AG08395 (cell line): ENCODE results near the gene VIPR1.

Source experiments
- DNase-seq: peaks from one replicate; pipeline ENCODE4 v3.0.0; 2012; ENCODE audit warnings: mixed read lengths, low spot score

The VIPR1 gene

DNA sequence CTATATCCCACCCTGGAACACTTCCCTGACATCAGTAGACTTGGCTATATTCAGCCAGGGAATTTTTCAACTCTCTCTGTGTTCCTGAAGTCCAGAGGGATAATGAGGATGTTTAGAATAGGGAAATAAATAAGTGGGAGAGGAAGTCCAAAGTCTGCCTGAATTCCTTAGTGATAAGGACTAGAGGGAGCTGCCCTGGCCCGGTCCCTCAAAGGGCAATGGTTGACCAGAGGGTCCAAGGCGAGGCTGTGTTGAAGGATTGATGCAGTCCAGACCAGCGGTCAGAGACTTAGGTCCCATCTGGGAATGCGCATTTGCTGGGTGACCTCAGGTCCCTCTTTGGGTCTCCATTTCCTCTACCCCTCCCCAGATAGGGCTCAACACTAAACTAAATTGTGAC, 7.9 kb downstream of the VIPR1 start:
- DNase-seq, result no peak

DNA sequence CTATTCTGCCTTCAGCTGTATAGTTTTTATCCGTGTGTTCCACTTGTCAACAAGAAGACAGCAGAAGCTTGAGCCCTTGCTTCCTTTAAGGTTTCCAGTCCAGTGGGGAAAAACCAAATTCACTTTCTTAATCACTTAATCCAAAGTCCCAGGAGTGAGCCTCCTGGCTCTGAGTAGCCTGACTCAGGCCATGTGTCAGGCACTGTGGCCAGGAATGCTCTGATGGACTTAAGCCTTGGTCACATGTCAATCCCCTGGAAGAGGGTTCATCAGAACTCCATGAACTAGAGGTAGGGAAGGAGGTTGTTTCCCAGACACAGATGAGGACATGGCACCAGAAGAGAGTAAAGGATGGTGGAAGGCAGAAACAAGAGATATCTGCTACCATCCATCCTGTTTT, 8.8 kb downstream of the VIPR1 start:
- no peak for DNase-seq

DNA sequence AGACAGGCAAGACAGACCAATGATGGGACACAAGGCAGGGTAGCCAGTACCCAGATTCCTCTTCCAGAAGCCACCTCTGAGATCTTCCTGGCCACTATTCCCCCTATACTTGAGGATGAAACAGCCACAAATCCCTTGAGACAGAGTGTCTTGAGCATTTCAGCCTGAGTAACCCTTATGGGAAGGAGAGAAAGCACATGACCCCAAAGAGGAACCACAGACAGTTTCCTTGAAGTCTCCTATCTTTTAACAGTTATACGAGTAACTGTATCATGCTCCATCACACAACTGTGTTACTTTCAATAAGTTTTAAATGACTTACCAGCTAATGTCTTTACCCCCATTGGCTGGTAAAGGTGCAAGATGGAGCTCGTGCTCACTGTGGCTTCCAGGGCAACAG, 9.3 kb downstream of the VIPR1 start:
- DNase-seq, result no peak

DNA sequence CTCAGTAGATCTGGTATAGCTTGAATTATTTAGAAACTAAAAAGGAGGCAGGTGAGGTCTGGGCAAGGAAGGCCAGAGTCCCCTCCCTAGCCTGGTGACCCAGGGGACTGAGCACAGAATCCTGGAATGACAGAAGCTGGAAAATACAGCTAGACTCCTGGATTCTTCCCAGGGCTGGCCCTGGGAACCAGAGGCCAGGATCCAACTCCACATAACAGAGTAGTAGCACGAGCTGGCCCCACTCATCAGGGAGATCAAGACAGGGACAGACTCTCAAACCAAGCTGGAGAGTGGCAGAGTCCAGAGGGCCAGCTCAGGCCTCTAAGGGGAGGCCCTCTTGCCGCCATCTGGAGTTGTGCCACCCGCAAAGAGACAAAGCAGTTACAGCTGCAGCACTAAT, 10.7 kb downstream of the VIPR1 start:
- DNase-seq, result no peak

DNA sequence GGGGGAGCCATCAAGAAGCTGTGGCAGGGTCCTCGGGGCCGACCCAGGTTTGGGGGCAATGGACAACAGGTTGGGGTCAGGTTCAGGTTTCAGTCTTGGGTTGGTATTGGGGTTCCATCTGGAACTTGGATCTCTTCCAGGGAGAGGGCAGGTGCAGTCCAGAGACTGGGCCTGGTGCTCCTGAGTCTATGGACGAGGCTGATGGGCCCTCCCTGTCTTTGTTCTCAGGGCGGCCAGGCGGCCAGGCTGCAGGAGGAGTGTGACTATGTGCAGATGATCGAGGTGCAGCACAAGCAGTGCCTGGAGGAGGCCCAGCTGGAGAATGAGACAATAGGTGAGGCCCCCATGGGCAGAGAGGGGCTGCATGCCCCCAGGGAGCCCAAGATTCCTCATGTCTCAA, 11.1 kb downstream of the VIPR1 start:
- no peak for DNase-seq

DNA sequence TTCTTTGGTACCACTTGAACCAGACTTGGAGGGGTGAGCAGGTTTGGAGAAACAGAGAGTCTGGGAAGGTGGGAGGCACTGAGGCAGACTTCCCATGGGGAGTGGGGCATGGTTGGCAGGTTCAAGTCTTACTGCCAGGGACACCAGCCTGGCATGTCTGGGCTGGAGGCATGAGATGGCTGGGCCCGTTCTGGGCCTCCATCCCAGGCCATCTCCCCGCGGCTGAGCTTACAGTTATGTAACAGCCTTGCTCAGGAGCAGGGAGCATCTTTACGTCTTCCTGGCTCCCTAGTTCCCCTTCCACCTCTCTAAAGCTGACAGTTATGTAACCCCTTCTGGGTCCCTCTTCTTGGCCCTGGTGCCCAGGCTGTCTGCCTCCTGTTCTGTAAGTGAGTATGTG, 12.4 kb downstream of the VIPR1 start:
- DNase-seq, result no peak

DNA sequence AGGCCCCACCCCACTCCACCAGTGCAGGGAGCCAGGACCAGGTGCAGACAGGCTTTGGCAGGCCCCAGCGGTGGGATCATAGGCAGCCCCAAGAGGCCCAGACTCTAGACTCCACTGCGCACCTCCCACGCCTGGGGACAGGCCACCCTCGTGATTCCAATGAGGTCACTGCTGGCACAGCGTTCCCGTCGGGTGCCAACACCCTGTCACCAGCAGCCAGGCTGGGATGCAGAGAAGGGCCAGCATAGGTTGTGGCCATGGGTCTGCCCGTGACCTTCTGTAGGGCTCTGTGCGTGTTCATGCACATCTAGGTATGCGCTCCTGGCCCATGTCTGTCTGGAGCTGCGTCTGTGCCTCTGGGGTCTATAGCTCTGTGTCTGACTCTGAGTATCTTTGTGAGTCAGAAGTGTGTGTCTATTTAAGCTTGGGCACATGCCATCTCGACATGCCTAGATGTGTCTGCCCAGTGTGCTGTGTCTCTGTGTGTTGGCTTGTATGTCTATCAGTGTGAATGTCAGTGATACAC, 13.0 kb downstream of the VIPR1 start:
- no peak for DNase-seq

DNA sequence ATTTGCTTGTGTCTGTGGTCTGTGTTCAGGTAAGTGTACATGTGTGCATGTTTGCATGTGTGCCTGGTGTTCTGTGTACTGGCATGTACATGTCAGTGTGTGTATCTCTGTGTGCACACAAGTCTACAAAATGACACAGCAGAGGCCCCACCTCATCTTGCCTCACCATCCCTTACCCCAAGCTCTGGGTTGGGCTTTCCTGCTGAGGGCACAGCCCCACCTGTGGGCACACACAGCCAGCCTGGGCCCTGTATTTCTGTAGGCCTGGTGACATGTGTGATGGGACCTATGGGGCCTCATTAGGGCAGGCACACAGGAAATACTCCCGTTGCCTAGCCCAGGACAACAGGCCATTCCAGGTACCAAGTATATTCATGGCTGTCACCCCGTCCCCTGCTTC, 13.5 kb downstream of the VIPR1 start:
- no peak for DNase-seq

DNA sequence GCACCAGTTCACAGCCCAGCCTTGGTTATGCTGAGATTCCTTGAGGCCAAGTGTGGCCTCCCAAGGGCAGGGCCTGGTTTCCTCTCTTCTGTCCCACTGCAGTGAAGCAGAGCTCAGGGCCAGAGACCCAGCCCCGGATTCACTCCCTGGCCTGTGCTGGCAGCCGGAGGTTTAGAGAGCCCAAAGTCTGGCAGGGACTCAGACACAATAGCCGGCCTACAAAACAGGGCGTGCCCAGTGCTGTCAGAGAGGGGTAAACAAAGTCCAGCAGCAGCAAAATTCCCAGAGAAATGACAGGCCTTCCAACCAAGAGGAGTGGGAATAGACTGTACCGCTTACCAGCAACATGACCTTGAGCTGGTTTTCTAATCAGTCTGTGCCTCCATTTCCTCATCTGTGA, 14.0 kb downstream of the VIPR1 start:
- no peak for DNase-seq

DNA sequence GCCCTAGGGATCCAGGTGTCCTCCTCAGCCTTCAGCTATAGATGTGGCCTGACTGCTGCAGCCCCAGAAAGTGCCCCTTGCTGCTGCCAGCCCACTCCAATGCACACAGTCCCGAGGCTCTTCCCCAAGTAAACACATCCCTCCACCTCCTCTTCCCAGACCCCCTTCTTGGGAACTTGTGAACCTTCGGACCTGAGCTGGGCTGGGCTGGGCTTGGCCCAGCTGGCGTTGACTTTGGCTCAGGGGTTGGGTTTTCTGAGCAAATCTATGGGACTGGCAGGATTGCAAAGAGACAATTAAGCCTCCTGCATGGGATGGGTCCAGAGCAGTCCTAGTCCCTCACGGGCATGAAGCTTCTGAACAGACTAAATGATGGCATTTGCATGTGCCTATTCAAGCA, 14.7 kb downstream of the VIPR1 start:
- DNase-seq, result no peak

DNA sequence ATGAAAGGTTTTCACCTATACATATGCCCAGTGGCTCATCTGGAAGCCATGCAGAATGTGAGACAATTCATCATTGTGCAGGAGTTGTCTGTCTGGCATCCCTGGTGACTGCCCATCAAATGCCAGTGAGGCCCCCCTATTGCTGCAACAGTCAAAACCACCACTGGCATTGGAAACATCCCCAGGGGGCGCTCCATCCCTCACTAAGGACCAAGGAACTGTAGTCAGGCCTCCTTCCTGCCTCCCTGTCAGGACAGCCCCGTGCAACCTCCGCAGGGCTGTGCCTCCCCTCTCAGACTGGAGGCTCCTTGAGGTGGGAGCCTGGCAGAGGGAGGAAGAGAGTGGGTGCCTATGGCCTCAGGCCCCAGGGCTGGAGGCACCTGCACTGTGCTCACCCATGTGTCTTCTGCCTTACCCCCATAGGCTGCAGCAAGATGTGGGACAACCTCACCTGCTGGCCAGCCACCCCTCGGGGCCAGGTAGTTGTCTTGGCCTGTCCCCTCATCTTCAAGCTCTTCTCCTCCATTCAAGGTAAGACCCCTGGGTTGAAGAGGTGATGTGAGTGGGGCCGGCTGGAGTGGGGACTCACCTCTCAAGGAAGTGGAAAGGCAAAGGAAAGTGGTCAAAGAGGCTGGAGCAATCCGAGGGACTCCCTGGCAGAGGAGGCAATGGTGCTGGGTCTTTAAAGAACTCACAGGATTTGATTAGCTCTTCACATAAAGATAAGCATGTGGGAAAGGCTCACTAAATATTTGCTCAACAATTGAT, 16.5 kb downstream of the VIPR1 start:
- DNase-seq, result no peak

DNA sequence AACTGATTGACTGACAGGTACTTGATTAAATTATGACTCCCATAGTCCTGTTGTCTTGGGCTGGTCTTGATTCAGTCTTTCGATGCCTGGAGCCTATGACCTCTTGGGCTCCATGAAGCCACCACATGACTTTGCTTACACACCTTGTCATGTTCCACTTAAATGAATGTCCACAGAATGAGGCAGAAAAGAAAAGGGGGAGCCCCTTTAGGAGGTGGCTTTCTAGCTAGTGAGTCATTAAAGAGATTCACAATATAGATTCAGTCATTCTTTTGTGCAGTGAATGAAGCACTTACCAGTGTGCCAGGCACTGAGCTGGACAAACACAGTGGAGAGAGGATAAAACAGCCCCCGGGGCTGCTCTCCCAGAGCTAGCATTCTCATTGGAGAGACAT, 17.1 kb downstream of the VIPR1 start:
- no peak for DNase-seq

DNA sequence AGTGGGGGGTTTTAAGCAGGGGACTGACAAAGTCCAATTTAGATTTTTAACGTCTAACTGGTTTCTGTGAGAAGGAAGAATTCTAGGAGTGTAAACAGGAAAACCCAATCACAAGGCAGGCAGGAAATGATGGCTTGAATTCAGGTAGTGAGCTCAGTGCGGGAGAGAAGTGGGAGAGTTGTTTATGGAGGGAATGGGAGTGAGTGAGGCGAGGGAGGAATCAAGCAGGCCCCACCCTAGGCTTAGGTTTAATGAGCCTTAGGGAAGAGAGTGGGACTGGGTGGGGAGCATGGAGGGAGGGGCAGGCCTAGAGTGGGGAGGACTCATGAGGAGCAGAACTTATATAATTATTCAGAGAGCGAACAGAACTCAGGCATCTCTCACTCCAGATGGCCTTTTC, 17.9 kb downstream of the VIPR1 start:
- DNase-seq, result no peak

DNA sequence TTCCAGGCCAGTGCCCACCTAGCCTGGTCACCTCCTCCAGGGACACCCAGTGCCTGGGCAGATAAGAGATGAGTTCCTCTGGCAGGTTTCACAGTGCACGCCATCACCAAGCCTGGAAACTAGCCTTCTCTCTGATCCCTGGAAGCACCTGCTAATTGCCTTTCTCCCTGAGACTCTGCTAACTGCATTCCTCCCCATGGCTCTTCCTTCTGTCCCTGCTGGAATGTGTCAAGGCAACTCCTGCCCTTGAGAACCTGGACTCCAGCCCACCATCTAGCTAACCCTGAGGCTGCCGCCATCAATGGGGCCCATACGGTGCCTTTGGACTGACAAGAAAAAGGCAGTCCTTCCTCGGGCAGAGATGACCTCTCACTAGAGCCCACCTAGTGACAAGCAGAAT, 18.5 kb downstream of the VIPR1 start:
- no peak for DNase-seq

DNA sequence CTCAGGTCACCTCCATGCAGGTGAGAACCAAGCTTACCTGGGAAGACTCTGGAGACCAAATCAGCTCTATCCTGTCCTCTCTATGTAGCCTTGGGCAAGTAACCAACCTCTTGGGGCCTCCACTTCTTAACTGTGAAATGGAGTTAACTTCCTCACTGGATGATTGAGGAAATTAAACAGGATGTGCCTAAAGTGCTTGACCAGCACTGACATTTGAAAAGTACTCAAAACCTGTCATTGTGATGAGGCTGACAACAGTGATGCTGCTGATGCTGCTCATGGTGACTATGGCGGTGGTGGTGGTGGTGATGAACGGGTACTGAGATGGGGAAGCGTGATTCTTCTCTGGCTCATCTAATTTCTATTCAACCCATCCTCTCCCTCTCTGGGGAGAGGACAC, 22.3 kb downstream of the VIPR1 start:
- DNase-seq, result no peak

DNA sequence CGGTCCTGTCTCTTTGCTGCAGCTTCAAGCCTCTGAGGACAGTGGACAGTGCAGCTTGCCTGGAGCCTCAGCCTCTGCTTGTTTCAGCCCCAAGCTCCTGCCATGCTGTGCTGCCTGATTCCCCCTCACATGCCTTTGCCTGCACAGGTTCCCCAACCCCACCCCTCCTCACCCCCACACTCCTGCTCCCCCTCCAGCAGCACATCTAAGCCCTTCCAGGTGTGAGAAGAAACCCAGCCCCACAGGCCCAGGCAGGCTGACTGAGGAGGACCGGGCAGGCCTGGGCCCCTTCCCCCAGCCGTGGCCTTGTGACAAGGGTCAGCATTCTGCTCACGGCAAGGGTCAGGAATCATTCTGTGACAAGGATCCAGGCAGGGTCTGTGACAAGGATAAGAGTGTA, 22.8 kb downstream of the VIPR1 start:
- no peak for DNase-seq

DNA sequence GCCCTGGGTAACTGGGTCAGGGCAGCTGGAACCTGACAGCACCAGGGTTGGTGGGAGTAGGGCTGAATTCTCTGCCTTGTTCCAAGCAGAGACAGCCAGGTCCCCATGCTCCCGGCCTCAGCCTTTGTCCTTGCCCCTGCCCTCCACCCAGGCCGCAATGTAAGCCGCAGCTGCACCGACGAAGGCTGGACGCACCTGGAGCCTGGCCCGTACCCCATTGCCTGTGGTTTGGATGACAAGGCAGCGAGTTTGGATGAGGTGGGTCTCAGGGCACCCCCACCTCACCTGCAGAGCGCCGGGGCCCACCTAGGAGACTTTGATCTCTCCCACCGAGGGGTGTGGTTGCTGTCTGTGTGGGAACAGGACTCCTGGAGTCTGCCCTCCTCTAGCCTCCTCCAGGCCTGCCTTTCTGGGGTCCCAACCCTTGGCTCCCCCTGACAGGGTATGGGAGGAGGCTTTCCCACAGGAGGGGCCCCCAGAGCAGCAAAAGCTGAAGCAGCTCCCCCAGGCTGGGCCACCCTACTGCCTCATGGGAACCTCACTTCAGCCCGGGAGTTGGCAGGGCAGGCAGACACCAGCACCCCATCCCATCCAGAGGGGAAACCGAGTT, 23.4 kb downstream of the VIPR1 start:
- no peak for DNase-seq

DNA sequence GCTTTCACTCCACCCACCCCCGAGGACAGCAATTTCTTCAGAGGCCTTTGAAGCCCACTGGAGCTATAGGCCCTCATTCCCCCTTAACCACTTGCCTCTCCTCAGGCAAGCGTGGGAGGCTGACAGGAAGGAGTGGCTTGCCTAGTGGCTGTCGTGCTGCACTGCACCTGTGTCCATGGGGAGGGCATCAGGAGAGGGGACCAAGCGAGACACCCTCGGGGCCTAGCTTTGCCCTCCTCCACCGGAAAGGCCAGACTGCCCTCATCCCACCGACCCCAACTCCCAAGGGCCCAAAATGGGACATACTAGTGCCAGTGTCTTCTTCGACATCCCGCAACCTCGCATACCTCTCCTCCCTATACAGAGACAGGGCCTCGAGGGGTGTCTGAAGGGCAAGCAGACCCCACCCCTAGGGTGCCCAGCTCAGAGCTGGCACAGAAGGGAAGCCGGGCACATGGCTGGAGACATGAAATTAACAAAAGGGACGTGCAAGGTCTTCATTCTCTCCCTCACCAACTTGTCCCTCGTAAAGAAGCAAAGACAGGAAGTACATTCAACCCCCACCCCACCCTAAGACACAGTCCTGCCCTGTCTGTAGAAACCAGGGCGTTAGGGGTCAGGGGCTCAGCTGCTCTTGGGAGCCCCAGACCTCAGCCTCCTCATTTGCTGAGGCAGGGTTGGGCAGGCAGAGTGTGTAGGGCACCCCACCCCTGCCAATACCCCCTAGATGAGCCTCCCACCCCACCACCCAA, 24.3 kb downstream of the VIPR1 start:
- no peak for DNase-seq

DNA sequence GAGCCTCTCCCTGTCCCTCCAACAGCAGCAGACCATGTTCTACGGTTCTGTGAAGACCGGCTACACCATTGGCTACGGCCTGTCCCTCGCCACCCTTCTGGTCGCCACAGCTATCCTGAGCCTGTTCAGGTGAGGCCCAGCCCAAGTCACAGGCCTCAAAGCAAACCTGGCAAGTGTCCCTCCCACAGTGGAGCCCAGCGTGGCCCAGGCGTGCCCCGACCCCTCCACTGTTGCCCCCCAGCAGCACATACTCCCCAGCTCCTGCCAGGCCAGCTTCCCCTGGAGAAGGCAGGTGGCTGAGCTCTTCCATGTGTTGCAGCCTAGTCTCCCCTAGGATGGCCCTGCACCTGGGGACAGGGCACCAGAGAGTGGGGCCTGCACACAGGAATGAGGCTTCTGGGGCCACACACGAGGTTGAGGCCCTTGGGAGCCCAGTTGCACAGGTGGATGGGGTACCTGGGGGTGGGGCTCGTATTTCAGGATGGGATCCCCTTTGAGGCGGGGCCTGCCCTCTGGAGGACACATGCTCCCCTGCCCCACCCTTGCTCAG, 25.0 kb downstream of the VIPR1 start:
- DNase-seq, result no peak

DNA sequence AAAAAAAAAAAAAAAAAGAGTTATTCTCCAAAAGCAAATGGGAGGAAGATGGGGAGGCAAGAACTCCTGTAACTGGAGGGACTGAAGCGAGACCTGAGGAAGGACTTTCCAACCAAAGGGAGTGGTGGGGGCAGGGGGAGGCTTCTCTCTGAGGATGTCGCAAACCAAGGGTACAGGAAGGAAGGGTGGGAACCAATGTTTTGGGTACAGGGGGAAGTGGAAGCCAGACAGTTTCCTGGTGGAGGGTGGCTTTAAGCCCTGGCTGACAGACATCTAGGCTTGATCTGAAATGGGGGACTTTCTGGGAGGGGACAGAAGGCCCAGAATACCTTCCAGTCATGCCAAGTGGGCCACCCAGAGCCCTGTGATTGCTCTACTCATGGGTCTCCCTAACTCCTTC, 27.0 kb downstream of the VIPR1 start:
- no peak for DNase-seq

DNA sequence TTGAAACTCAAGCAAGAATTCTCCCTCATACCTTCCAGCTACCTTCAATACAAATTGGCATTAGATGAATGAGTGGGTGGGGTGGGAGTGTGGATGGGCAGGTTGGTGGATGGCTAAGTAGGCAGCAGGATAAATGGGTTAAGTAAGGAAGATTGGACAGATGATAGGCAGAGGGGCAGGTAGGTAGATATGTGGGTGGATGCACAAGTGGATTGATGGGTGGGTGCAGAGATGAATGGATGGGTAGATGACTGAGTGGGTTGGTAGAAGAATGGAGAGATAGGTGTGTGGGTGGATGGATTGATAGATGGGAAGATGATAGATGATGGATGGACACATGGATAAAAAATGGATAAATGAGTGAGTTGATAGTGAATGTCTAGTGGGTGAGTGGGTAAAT, 27.6 kb downstream of the VIPR1 start:
- DNase-seq, result no peak

DNA sequence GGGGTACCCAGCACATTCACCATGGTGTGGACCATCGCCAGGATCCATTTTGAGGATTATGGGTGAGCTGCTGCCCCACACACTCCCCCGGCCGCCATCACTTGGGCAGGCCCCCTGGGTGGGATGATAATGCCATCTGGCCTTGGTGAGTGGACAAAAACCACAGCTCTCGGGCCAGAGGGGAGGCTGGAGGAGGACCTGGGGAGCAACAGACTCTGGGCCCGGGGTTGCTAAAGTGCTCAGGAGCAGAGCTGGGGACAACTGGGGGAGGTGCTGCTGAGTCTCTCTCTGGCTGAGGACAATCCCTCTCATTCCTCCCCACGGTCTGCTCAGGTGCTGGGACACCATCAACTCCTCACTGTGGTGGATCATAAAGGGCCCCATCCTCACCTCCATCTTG, 29.0 kb downstream of the VIPR1 start:
- DNase-seq, result no peak

DNA sequence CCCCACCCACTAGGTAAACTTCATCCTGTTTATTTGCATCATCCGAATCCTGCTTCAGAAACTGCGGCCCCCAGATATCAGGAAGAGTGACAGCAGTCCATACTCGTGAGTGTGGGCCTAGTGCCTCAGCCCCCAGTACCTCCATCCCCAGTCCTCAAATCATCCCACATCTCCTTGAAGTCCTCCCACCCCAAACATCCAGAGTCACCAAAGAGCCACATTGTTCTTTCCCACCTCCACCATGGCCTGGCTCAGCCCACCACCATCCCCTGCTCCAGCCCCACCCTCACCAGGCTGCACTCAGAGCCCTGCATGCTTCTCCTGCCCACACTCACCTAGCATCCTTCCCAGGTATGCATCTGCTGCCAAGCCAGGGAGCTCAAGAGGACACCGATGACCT, 29.8 kb downstream of the VIPR1 start:
- no peak for DNase-seq
